HCT116 (cell line): ENCODE results near the gene FAM20B. TPM values are rescaled to one million over a fixed set of nuclear protein-coding genes. Genes with fewer than 3 reads are reported as not detected.

Experiments used
- ATAC-seq: fragments of 200-7000 bp; cut with Tn5 transposase; 2 replicates; pipeline ENCODE4 v1.9.1; 2020; ENCODE audit warnings: mild to moderate bottlenecking, moderate library complexity
- BruUV-seq: library from RNA; stranded (reverse); fragments of 400-500 nt; replicated peaks from 2 replicates; lab custom pipeline; 2021; lab: Mats Ljungman, UMichigan
- CTCF ChIA-PET: fragments of 300-600 bp; sonication (Branson Sonifier 250); formaldehyde crosslinking; loops from one replicate; lab custom pipeline; 2021; ENCODE audit warnings: antibody characterized with exemption; lab: Charles Lee
- POLR2A ChIA-PET: fragments of 300-600, 350-600 bp; sonication (Branson Sonifier 250); formaldehyde crosslinking; loops from one replicate; lab custom pipeline; 2021; ENCODE audit warnings: antibody characterized with exemption; lab: Charles Lee
- RAD21 ChIA-PET, 2 experiments: fragments of 300-600 bp; sonication (Branson Sonifier 250); formaldehyde crosslinking; loops; one replicate each; lab custom pipeline; 2023; ENCODE audit warnings: low total read pairs in 2 of 2; ENCODE audit not compliant: uncharacterized antibody in 2 of 2, unreplicated experiment in 2 of 2, low non-redundant PET in 1 of 2; lab: Charles Lee
- DNase-seq: peaks from one replicate; pipeline ENCODE4 v3.0.0-alpha.2; 2010; ENCODE audit warnings: low read depth, low spot score
- H2AFZ ChIP-seq: fragments of 200-600 bp; shearing (Covaris generic), sonication (generic); 2 replicates; pipeline ENCODE4 v1.6.1; 2017; ENCODE audit warnings: low read depth, mixed run types, mixed read lengths, antibody characterized with exemption, low read length; ENCODE audit not compliant: poor library complexity, severe bottlenecking
- H3K27ac ChIP-seq: 2 replicates; pipeline ENCODE4 v1.5.1; 2012; ENCODE audit warnings: low read depth, low read length
- H3K27me3 ChIP-seq: fragments of 200-600 bp; sonication (generic); 2 replicates; pipeline ENCODE4 v1.6.1; 2016; ENCODE audit warnings: mixed run types, low read length, mixed read lengths; ENCODE audit not compliant: insufficient read depth
- H3K36me3 ChIP-seq, 2 experiments: fragments of 200-500 bp in 1 of 2; fragments of 200-600 bp in 1 of 2; sonication (Bioruptor generic) in 1 of 2; sonication (generic) in 1 of 2; 2 replicates each; pipeline versions ENCODE4 v1.5.1 to v1.6.1; 2014 to 2016; ENCODE audit warnings: low read length in 2 of 2, inconsistent platforms in 1 of 2, mixed read lengths in 1 of 2, mixed run types in 1 of 2; ENCODE audit not compliant: insufficient read depth in 2 of 2, control insufficient read depth in 1 of 2
- H3K4me1 ChIP-seq, 2 experiments: fragments of 200-600 bp in 1 of 2; sonication (generic) in 1 of 2; 2 replicates each; pipeline versions ENCODE4 v1.5.1 to v1.6.1; 2012 to 2017; ENCODE audit warnings: low read length in 2 of 2, inconsistent platforms in 1 of 2, mild to moderate bottlenecking in 1 of 2, mixed read lengths in 1 of 2, mixed run types in 1 of 2, moderate library complexity in 1 of 2; ENCODE audit not compliant: insufficient read depth in 2 of 2, control insufficient read depth in 1 of 2
- H3K4me2 ChIP-seq: fragments of 200-600 bp; sonication (generic); 2 replicates; pipeline ENCODE4 v1.6.1; 2017; ENCODE audit warnings: mixed run types, low read length, mixed read lengths
- H3K4me3 ChIP-seq, 2 experiments: fragments of 200-600 bp in 1 of 2; sonication (generic) in 1 of 2; replicated peaks in 1 of 2; 2 replicates each; pipeline ENCODE4 v1.5.1; 2011 to 2016; ENCODE audit warnings: low read length in 2 of 2, control low read depth in 1 of 2, low read depth in 1 of 2, mild to moderate bottlenecking in 1 of 2, mixed read lengths in 1 of 2, mixed run types in 1 of 2
- H3K79me2 ChIP-seq: fragments of 200-600 bp; sonication (generic); 2 replicates; pipeline ENCODE4 v1.6.1; 2017; ENCODE audit warnings: mild to moderate bottlenecking, mixed run types, low read length, moderate library complexity, mixed read lengths; ENCODE audit not compliant: insufficient read depth
- H3K9ac ChIP-seq: fragments of 200-600 bp; sonication (generic); 2 replicates; pipeline ENCODE4 v1.6.1; 2016; ENCODE audit warnings: low read length, mixed read lengths
- H3K9me2 ChIP-seq: fragments of 200-600 bp; sonication (generic), shearing (Covaris generic); 2 replicates; pipeline ENCODE4 v1.6.1; 2017; ENCODE audit warnings: mixed run types, mild to moderate bottlenecking, moderate library complexity; ENCODE audit not compliant: insufficient read depth
- H3K9me3 ChIP-seq, 2 experiments: fragments of 200-500 bp in 1 of 2; fragments of 200-600 bp in 1 of 2; sonication (Bioruptor generic) in 1 of 2; sonication (generic) in 1 of 2; 2 replicates each; pipeline ENCODE4 v1.6.1; 2014 to 2017; ENCODE audit warnings: low read length in 2 of 2, mixed read lengths in 2 of 2, inconsistent platforms in 1 of 2, low read depth in 1 of 2, mild to moderate bottlenecking in 1 of 2, mixed run types in 1 of 2, moderate library complexity in 1 of 2; ENCODE audit not compliant: control insufficient read depth in 1 of 2, insufficient read depth in 1 of 2
- H4K20me1 ChIP-seq: fragments of 200-600 bp; sonication (generic), shearing (Covaris generic); 2 replicates; pipeline ENCODE4 v1.6.1; 2017; ENCODE audit warnings: mixed run types, mild to moderate bottlenecking, moderate library complexity; ENCODE audit not compliant: insufficient read depth
- ATF3 ChIP-seq: IDR thresholded peaks from 2 replicates; pipeline ENCODE4 v1.6.1; 2012
- CBX3 ChIP-seq: IDR thresholded peaks from 2 replicates; pipeline ENCODE4 v1.6.1; 2012; ENCODE audit warnings: low read depth
- CEBPB ChIP-seq: IDR thresholded peaks from 2 replicates; pipeline ENCODE4 v1.6.1; 2012; ENCODE audit warnings: low read depth
- EGR1 ChIP-seq: IDR thresholded peaks from 2 replicates; pipeline ENCODE4 v1.6.1; 2012; ENCODE audit warnings: low read depth
- EZH2 ChIP-seq: fragments of 200-600 bp; sonication (generic); IDR thresholded peaks from 2 replicates; pipeline ENCODE4 v1.6.1; 2017; ENCODE audit warnings: antibody characterized with exemption, mixed run types
- FOSL1 ChIP-seq: IDR thresholded peaks from 2 replicates; pipeline ENCODE4 v1.6.1; 2012; ENCODE audit warnings: low read depth
- POLR2A ChIP-seq: IDR thresholded peaks from 2 replicates; pipeline ENCODE4 v1.7.0; 2011; ENCODE audit warnings: borderline replicate concordance; ENCODE audit not compliant: insufficient read depth, insufficient read length; ENCODE audit errors: extremely low read depth
- SIN3A ChIP-seq: IDR thresholded peaks from 2 replicates; pipeline ENCODE4 v1.6.1; 2012; ENCODE audit warnings: low read depth
- SP1 ChIP-seq: IDR thresholded peaks from 2 replicates; pipeline ENCODE4 v1.6.1; 2012; ENCODE audit warnings: low read depth
- SRF ChIP-seq: IDR thresholded peaks from 2 replicates; pipeline ENCODE4 v1.6.1; 2012; ENCODE audit warnings: low read depth
- ZBTB33 ChIP-seq: IDR thresholded peaks from 2 replicates; pipeline ENCODE4 v1.6.1; 2011; ENCODE audit warnings: mild to moderate bottlenecking, low read length, moderate library complexity; ENCODE audit not compliant: insufficient replicate concordance; ENCODE audit errors: extremely low read depth
- ZFX ChIP-seq: fragments of 450-650 bp; IDR thresholded peaks from 2 replicates; pipeline ENCODE4 v1.6.1; 2017
- ZNF274 ChIP-seq: fragments of 200-500 bp; sonication (Bioruptor generic); IDR thresholded peaks from 2 replicates; pipeline ENCODE4 v1.6.1; 2014; ENCODE audit warnings: mild to moderate bottlenecking, low read depth, low read length, inconsistent platforms
- intact Hi-C: fragments of 100-400 bp; cut with micrococcal nuclease; formaldehyde crosslinking; loops from 2 replicates; pipeline ENCODE4 v1.10.0; 2022
- total RNA-seq: library from RNA; stranded (reverse); gene quantifications from one replicate; pipeline ENCODE4 v1.2.1, GENCODE V29; 2021; ENCODE audit not compliant: unreplicated experiment
- TF ChIP-seq, protein P1 (sequence below): IDR thresholded peaks from 2 replicates; pipeline ENCODE4 v1.6.1; 2012
- TF ChIP-seq, protein P2 (sequence below): IDR thresholded peaks from 2 replicates; pipeline ENCODE4 v1.6.1; 2012; ENCODE audit warnings: low read depth

The FAM20B gene
- total RNA-seq, 1 experiment from 2014 or later = 36.7 TPM

- Histone ChIP-seq H3K79me2 (peaks cover 5% of the 10 kb centered on the region), H3K27me3 (no peaks in the 10 kb centered on the region), H3K4me2 (no peak overlapping the region), H3K27ac (no peak overlapping the region), H3K36me3 (no peaks in the 10 kb centered on the region), H3K4me1 (peaks cover 14 to 33% of the 10 kb centered on the region in 2 experiments), H2AFZ (no peak overlapping the region), H4K20me1 (no peaks in the 10 kb centered on the region), H3K9me3 (no peaks in the 10 kb centered on the region), H3K9ac (no peak overlapping the region), H3K9me2 (no peaks in the 10 kb centered on the region), H3K4me3 (no peak overlapping the region)
- ChIA-PET RAD21 (no interaction called here), POLR2A (no interaction called here), CTCF (no interaction called here)
- intact Hi-C loops = no loop called here
- ATAC-seq = no peak
- no peak for DNase-seq
- no TSS peak for BruUV-seq
- TF ChIP-seq ZNF274 (no peak), ATF3 (no peak), ZBTB33 (no peak), SP1 (no peak), EGR1 (no peak), SIN3A (no peak), POLR2A (no peak), FOSL1 (no peak), SRF (no peak), CBX3 (no peak), CEBPB (no peak), ZFX (no peak), EZH2 (no peak)
- TF ChIP-seq, protein P1, sequence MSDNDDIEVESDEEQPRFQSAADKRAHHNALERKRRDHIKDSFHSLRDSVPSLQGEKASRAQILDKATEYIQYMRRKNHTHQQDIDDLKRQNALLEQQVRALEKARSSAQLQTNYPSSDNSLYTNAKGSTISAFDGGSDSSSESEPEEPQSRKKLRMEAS = no peak
- TF ChIP-seq, protein P2, sequence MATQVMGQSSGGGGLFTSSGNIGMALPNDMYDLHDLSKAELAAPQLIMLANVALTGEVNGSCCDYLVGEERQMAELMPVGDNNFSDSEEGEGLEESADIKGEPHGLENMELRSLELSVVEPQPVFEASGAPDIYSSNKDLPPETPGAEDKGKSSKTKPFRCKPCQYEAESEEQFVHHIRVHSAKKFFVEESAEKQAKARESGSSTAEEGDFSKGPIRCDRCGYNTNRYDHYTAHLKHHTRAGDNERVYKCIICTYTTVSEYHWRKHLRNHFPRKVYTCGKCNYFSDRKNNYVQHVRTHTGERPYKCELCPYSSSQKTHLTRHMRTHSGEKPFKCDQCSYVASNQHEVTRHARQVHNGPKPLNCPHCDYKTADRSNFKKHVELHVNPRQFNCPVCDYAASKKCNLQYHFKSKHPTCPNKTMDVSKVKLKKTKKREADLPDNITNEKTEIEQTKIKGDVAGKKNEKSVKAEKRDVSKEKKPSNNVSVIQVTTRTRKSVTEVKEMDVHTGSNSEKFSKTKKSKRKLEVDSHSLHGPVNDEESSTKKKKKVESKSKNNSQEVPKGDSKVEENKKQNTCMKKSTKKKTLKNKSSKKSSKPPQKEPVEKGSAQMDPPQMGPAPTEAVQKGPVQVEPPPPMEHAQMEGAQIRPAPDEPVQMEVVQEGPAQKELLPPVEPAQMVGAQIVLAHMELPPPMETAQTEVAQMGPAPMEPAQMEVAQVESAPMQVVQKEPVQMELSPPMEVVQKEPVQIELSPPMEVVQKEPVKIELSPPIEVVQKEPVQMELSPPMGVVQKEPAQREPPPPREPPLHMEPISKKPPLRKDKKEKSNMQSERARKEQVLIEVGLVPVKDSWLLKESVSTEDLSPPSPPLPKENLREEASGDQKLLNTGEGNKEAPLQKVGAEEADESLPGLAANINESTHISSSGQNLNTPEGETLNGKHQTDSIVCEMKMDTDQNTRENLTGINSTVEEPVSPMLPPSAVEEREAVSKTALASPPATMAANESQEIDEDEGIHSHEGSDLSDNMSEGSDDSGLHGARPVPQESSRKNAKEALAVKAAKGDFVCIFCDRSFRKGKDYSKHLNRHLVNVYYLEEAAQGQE = no peak
Measured at GRCh38 chr1:179021873-179022272, 3.8 kb upstream of the FAM20B start.
